Fibroblast of lung (primary cell): ENCODE data around the gene RIPOR2. TPM values are rescaled to one million over a fixed set of nuclear protein-coding genes. Genes with fewer than 3 reads are reported as not detected.

Experiments
- DNase-seq, 2 donors: peaks; one replicate each; pipeline versions ENCODE4 v3.0.0 to v3.0.0-alpha.2; 2010; ENCODE audit warnings: low read depth in 2 of 2
- H2AFZ ChIP-seq: 2 replicates; pipeline ENCODE4 v1.5.1; 2012; ENCODE audit warnings: low read length, control low read depth, inconsistent platforms
- H3K27ac ChIP-seq: 2 replicates; pipeline ENCODE4 v1.5.1; 2011; ENCODE audit warnings: low read length, control low read depth; ENCODE audit not compliant: insufficient read depth
- H3K27me3 ChIP-seq: 2 replicates; pipeline ENCODE4 v1.5.1; 2011; ENCODE audit warnings: mild to moderate bottlenecking, low read length; ENCODE audit not compliant: control insufficient read depth, insufficient read depth
- H3K36me3 ChIP-seq: 2 replicates; pipeline ENCODE4 v1.5.1; 2011; ENCODE audit warnings: low read length; ENCODE audit not compliant: control insufficient read depth, insufficient read depth
- H3K4me1 ChIP-seq: 2 replicates; pipeline ENCODE4 v1.5.1; 2011; ENCODE audit warnings: low read length; ENCODE audit not compliant: control insufficient read depth, insufficient read depth; ENCODE audit errors: extremely low read depth
- H3K4me2 ChIP-seq: 2 replicates; pipeline ENCODE4 v1.5.1; 2011; ENCODE audit warnings: low read length, control low read depth; ENCODE audit not compliant: insufficient read depth; ENCODE audit errors: extremely low read depth
- H3K4me3 ChIP-seq, 4 experiments: fragments of 200-600 bp in 1 of 4; sonication (generic) in 1 of 4; replicated peaks in 1 of 4; 2 replicates each; pipeline ENCODE4 v1.5.1; 2011 to 2016; ENCODE audit warnings: low read length in 4 of 4, low read depth in 3 of 4, mild to moderate bottlenecking in 3 of 4, control low read depth in 2 of 4, inconsistent platforms in 1 of 4, mixed read lengths in 1 of 4; ENCODE audit not compliant: insufficient read depth in 1 of 4; ENCODE audit errors: control extremely low read depth in 1 of 4
- H3K79me2 ChIP-seq: 2 replicates; pipeline ENCODE4 v1.5.1; 2012; ENCODE audit warnings: mild to moderate bottlenecking, low read length, inconsistent platforms; ENCODE audit not compliant: control insufficient read depth, insufficient read depth
- H3K9ac ChIP-seq: 2 replicates; pipeline ENCODE4 v1.5.1; 2011; ENCODE audit warnings: mild to moderate bottlenecking, low read length, control low read depth; ENCODE audit not compliant: insufficient read depth
- H3K9me3 ChIP-seq: 2 replicates; pipeline ENCODE4 v1.5.1; 2012; ENCODE audit warnings: low read depth, low read length; ENCODE audit not compliant: control insufficient read depth, insufficient read depth
- H4K20me1 ChIP-seq: 2 replicates; pipeline ENCODE4 v1.5.1; 2011; ENCODE audit warnings: low read length; ENCODE audit not compliant: control insufficient read depth, insufficient read depth; ENCODE audit errors: extremely low read depth
- CTCF ChIP-seq, 2 donors: IDR thresholded peaks in 1 of 2; conservative IDR thresholded peaks in 1 of 2; 1 replicate in 1 of 2; 2 replicates in 1 of 2; pipeline ENCODE4 v1.5.1; 2011 to 2012; ENCODE audit warnings: low read length in 2 of 2, control low read depth in 1 of 2, inconsistent platforms in 1 of 2, low read depth in 1 of 2, mild to moderate bottlenecking in 1 of 2
- EZH2 ChIP-seq: IDR thresholded peaks from 2 replicates; pipeline ENCODE4 v1.5.1; 2012; ENCODE audit warnings: low read length, control low read depth, mild to moderate bottlenecking; ENCODE audit errors: missing control alignments
- polyA plus RNA-seq, 2 donors: library from polyadenylated mRNA; depleted of rRNA in 1 of 2; stranded (reverse) in 1 of 2; unstranded in 1 of 2; fragments of >200 nt; gene quantifications; 2 replicates each; pipeline ENCODE4 v1.2.1, GENCODE V29; 2011 to 2012; ENCODE audit warnings: missing spikeins in 1 of 2
- total RNA-seq: library from RNA; depleted of rRNA; stranded (reverse); fragments of >200 nt; gene quantifications from 2 replicates; pipeline ENCODE4 v1.2.1, GENCODE V29; 2014

The RIPOR2 gene
- total and polyA plus RNA-seq, 2 donors (not counting 1 experiment from before 2014, with no cell fraction given), result 3.5 to 3.6 TPM

- Histone ChIP-seq H3K27me3 (no peaks in the 10 kb centered on the region), H2AFZ (no peak overlapping the region), H3K36me3 (no peaks in the 10 kb centered on the region), H3K9me3 (no peaks in the 10 kb centered on the region), H3K9ac (no peak overlapping the region), H3K4me2 (no peak overlapping the region), H3K4me3 (no peak overlapping the region), H4K20me1 (no peaks in the 10 kb centered on the region), H3K4me1 (no peaks in the 10 kb centered on the region), H3K79me2 (no peaks in the 10 kb centered on the region), H3K27ac (no peak overlapping the region)
- TF ChIP-seq CTCF (conservative IDR thresholded peaks at IDR 0.05 in 1 of 2, IDR thresholded peaks at IDR 0.05 in 1 of 2; ENCODE audit: low read depth in 1 of 2, low read length in 2 of 2) (no peak), EZH2 (no peak)
- no peak for DNase-seq
Measured at GRCh38 chr6:24874128-24874527, 61.6 kb downstream of the RIPOR2 start.

GRCh38 chr6:24872779-24873178 is 63.0 kb downstream of the RIPOR2 start:
- no peaks in the 10 kb centered on the region for H3K36me3 ChIP-seq
- H3K4me2 ChIP-seq, result no peak overlapping the region
- H3K79me2 ChIP-seq, result no peaks in the 10 kb centered on the region
- no peak overlapping the region for H3K9ac ChIP-seq
- no peak overlapping the region for H2AFZ ChIP-seq
- H3K4me3 ChIP-seq, result no peak overlapping the region
- H3K4me1 ChIP-seq, result no peaks in the 10 kb centered on the region
- no peaks in the 10 kb centered on the region for H3K9me3 ChIP-seq
- DNase-seq, result peak in 1 of 2 donors; percentile 17
- TF ChIP-seq CTCF (conservative IDR thresholded peaks at IDR 0.05 in 1 of 2, IDR thresholded peaks at IDR 0.05 in 1 of 2; ENCODE audit: low read depth in 1 of 2, low read length in 2 of 2), result no peak
- no peak for TF ChIP-seq EZH2
- no peaks in the 10 kb centered on the region for H3K27me3 ChIP-seq
- H4K20me1 ChIP-seq, result no peaks in the 10 kb centered on the region
- no peak overlapping the region for H3K27ac ChIP-seq

- Histone ChIP-seq H4K20me1 (no peaks in the 10 kb centered on the region), H3K9me3 (no peaks in the 10 kb centered on the region), H3K27me3 (no peaks in the 10 kb centered on the region), H3K79me2 (no peaks in the 10 kb centered on the region), H3K4me1 (no peaks in the 10 kb centered on the region), H3K36me3 (no peaks in the 10 kb centered on the region), H3K27ac (no peak overlapping the region), H3K4me3 (no peak overlapping the region), H3K4me2 (no peak overlapping the region), H3K9ac (no peak overlapping the region), H2AFZ (no peak overlapping the region)
- no peak for TF ChIP-seq CTCF (conservative IDR thresholded peaks at IDR 0.05 in 1 of 2, IDR thresholded peaks at IDR 0.05 in 1 of 2; ENCODE audit: low read depth in 1 of 2, low read length in 2 of 2)
- TF ChIP-seq EZH2, result no peak
- no peak for DNase-seq
Measured at GRCh38 chr6:24868765-24869164, 67.0 kb downstream of the RIPOR2 start.
